ENCODE measurements around the gene DIP2B. TPM values are rescaled to one million over a fixed set of nuclear protein-coding genes. Genes with fewer than 3 reads are reported as not detected.

Gene DIP2B
- total RNA-seq, 1 donor from 2014 or later: 25.8 TPM

GRCh38 chr12:50600364-50600763, 95.6 kb downstream of the DIP2B start:
- peak overlapping the region; percentile 33 for H3K27ac Mint-ChIP-seq (ENCODE audit: unreplicated experiment)
- H3K9me3 Mint-ChIP-seq (ENCODE audit: low read depth): no peaks in the 10 kb centered on the region
- DNase-seq (ENCODE audit: low spot score): no peak
- no peak overlapping the region for H3K4me3 Mint-ChIP-seq (ENCODE audit: unreplicated experiment)
- no peaks in the 10 kb centered on the region for H3K27me3 Mint-ChIP-seq (ENCODE audit: low read depth)
- TF ChIP-seq CTCF (IDR thresholded peaks at IDR 0.05): no peak
- H3K4me1 Mint-ChIP-seq (ENCODE audit: low read depth): peaks cover 51% of the 10 kb centered on the region
- peaks cover 2% of the 10 kb centered on the region for H3K36me3 Mint-ChIP-seq (ENCODE audit: low read depth)

GRCh38 chr12:50603817-50604639, 99.2 kb downstream of the DIP2B start:
- peaks cover 2% of the 10 kb centered on the region for H3K36me3 Mint-ChIP-seq (ENCODE audit: low read depth)
- no peak for DNase-seq (ENCODE audit: low spot score)
- H3K27ac Mint-ChIP-seq (ENCODE audit: unreplicated experiment): peak overlapping the region; percentile 86
- H3K9me3 Mint-ChIP-seq (ENCODE audit: low read depth): no peaks in the 10 kb centered on the region
- H3K27me3 Mint-ChIP-seq (ENCODE audit: low read depth): no peaks in the 10 kb centered on the region
- H3K4me1 Mint-ChIP-seq (ENCODE audit: low read depth): peaks cover 41% of the 10 kb centered on the region
- H3K4me3 Mint-ChIP-seq (ENCODE audit: unreplicated experiment): no peak overlapping the region
- TF ChIP-seq CTCF (IDR thresholded peaks at IDR 0.05): no peak

- Mint-ChIP-seq H3K36me3 (ENCODE audit: low read depth) (peaks cover 2% of the 10 kb centered on the region), H3K4me1 (ENCODE audit: low read depth) (peaks cover 45% of the 10 kb centered on the region), H3K27ac (ENCODE audit: unreplicated experiment) (peak overlapping the region; percentile 86), H3K4me3 (ENCODE audit: unreplicated experiment) (no peak overlapping the region), H3K27me3 (ENCODE audit: low read depth) (no peaks in the 10 kb centered on the region), H3K9me3 (ENCODE audit: low read depth) (no peaks in the 10 kb centered on the region)
- TF ChIP-seq CTCF (IDR thresholded peaks at IDR 0.05): no peak
- no peak for DNase-seq (ENCODE audit: low spot score)
Observed at GRCh38 chr12:50604640-50604920, 99.8 kb downstream of the DIP2B start.

GRCh38 chr12:50606675-50607375, 102.0 kb downstream of the DIP2B start:
- H3K27me3 Mint-ChIP-seq (ENCODE audit: low read depth): no peaks in the 10 kb centered on the region
- H3K27ac Mint-ChIP-seq (ENCODE audit: unreplicated experiment): no peak overlapping the region
- no peak overlapping the region for H3K4me3 Mint-ChIP-seq (ENCODE audit: unreplicated experiment)
- TF ChIP-seq CTCF (IDR thresholded peaks at IDR 0.05): no peak
- no peaks in the 10 kb centered on the region for H3K36me3 Mint-ChIP-seq (ENCODE audit: low read depth)
- H3K4me1 Mint-ChIP-seq (ENCODE audit: low read depth): peaks cover 49% of the 10 kb centered on the region
- DNase-seq (ENCODE audit: low spot score): no peak
- H3K9me3 Mint-ChIP-seq (ENCODE audit: low read depth): no peaks in the 10 kb centered on the region

- H3K4me1 Mint-ChIP-seq (ENCODE audit: low read depth): peaks cover 37% of the 10 kb centered on the region
- no peak for DNase-seq (ENCODE audit: low spot score)
- H3K36me3 Mint-ChIP-seq (ENCODE audit: low read depth): no peaks in the 10 kb centered on the region
- no peak overlapping the region for H3K27ac Mint-ChIP-seq (ENCODE audit: unreplicated experiment)
- no peak for TF ChIP-seq CTCF (IDR thresholded peaks at IDR 0.05)
- no peaks in the 10 kb centered on the region for H3K27me3 Mint-ChIP-seq (ENCODE audit: low read depth)
- H3K9me3 Mint-ChIP-seq (ENCODE audit: low read depth): no peaks in the 10 kb centered on the region
- no peak overlapping the region for H3K4me3 Mint-ChIP-seq (ENCODE audit: unreplicated experiment)
Observed at GRCh38 chr12:50609292-50609874, 104.6 kb downstream of the DIP2B start.

Measured in chondrocyte (in vitro differentiated cells).